Fibroblast of lung (primary cell): ENCODE measurements around the gene PCBP4. TPM values are rescaled to one million over a fixed set of nuclear protein-coding genes. Genes with fewer than 3 reads are reported as not detected.

Source experiments
- DNase-seq, 2 donors: peaks; one replicate each; pipeline versions ENCODE4 v3.0.0 to v3.0.0-alpha.2; 2010; ENCODE audit warnings: low read depth in 2 of 2
- H2AFZ ChIP-seq: 2 replicates; pipeline ENCODE4 v1.5.1; 2012; ENCODE audit warnings: low read length, control low read depth, inconsistent platforms
- H3K27ac ChIP-seq: 2 replicates; pipeline ENCODE4 v1.5.1; 2011; ENCODE audit warnings: low read length, control low read depth; ENCODE audit not compliant: insufficient read depth
- H3K27me3 ChIP-seq: 2 replicates; pipeline ENCODE4 v1.5.1; 2011; ENCODE audit warnings: mild to moderate bottlenecking, low read length; ENCODE audit not compliant: control insufficient read depth, insufficient read depth
- H3K36me3 ChIP-seq: 2 replicates; pipeline ENCODE4 v1.5.1; 2011; ENCODE audit warnings: low read length; ENCODE audit not compliant: control insufficient read depth, insufficient read depth
- H3K4me1 ChIP-seq: 2 replicates; pipeline ENCODE4 v1.5.1; 2011; ENCODE audit warnings: low read length; ENCODE audit not compliant: control insufficient read depth, insufficient read depth; ENCODE audit errors: extremely low read depth
- H3K4me2 ChIP-seq: 2 replicates; pipeline ENCODE4 v1.5.1; 2011; ENCODE audit warnings: low read length, control low read depth; ENCODE audit not compliant: insufficient read depth; ENCODE audit errors: extremely low read depth
- H3K4me3 ChIP-seq, 4 experiments: fragments of 200-600 bp in 1 of 4; sonication (generic) in 1 of 4; replicated peaks in 1 of 4; 2 replicates each; pipeline ENCODE4 v1.5.1; 2011 to 2016; ENCODE audit warnings: low read length in 4 of 4, low read depth in 3 of 4, mild to moderate bottlenecking in 3 of 4, control low read depth in 2 of 4, inconsistent platforms in 1 of 4, mixed read lengths in 1 of 4; ENCODE audit not compliant: insufficient read depth in 1 of 4; ENCODE audit errors: control extremely low read depth in 1 of 4
- H3K79me2 ChIP-seq: 2 replicates; pipeline ENCODE4 v1.5.1; 2012; ENCODE audit warnings: mild to moderate bottlenecking, low read length, inconsistent platforms; ENCODE audit not compliant: control insufficient read depth, insufficient read depth
- H3K9ac ChIP-seq: 2 replicates; pipeline ENCODE4 v1.5.1; 2011; ENCODE audit warnings: mild to moderate bottlenecking, low read length, control low read depth; ENCODE audit not compliant: insufficient read depth
- H3K9me3 ChIP-seq: 2 replicates; pipeline ENCODE4 v1.5.1; 2012; ENCODE audit warnings: low read depth, low read length; ENCODE audit not compliant: control insufficient read depth, insufficient read depth
- H4K20me1 ChIP-seq: 2 replicates; pipeline ENCODE4 v1.5.1; 2011; ENCODE audit warnings: low read length; ENCODE audit not compliant: control insufficient read depth, insufficient read depth; ENCODE audit errors: extremely low read depth
- CTCF ChIP-seq, 2 donors: IDR thresholded peaks in 1 of 2; conservative IDR thresholded peaks in 1 of 2; 1 replicate in 1 of 2; 2 replicates in 1 of 2; pipeline ENCODE4 v1.5.1; 2011 to 2012; ENCODE audit warnings: low read length in 2 of 2, control low read depth in 1 of 2, inconsistent platforms in 1 of 2, low read depth in 1 of 2, mild to moderate bottlenecking in 1 of 2
- EZH2 ChIP-seq: IDR thresholded peaks from 2 replicates; pipeline ENCODE4 v1.5.1; 2012; ENCODE audit warnings: low read length, control low read depth, mild to moderate bottlenecking; ENCODE audit errors: missing control alignments
- polyA plus RNA-seq, 2 donors: library from polyadenylated mRNA; depleted of rRNA in 1 of 2; stranded (reverse) in 1 of 2; unstranded in 1 of 2; fragments of >200 nt; gene quantifications; 2 replicates each; pipeline ENCODE4 v1.2.1, GENCODE V29; 2011 to 2012; ENCODE audit warnings: missing spikeins in 1 of 2
- total RNA-seq: library from RNA; depleted of rRNA; stranded (reverse); fragments of >200 nt; gene quantifications from 2 replicates; pipeline ENCODE4 v1.2.1, GENCODE V29; 2014

The PCBP4 gene
- total and polyA plus RNA-seq, 2 donors (not counting 1 experiment from before 2014, with no cell fraction given), result 40.2 to 46.2 TPM

- Histone ChIP-seq H3K4me2 (no peak overlapping the region), H3K79me2 (peaks cover 13% of the 10 kb centered on the region), H3K27ac (no peak overlapping the region), H4K20me1 (no peaks in the 10 kb centered on the region), H3K9ac (no peak overlapping the region), H3K27me3 (no peaks in the 10 kb centered on the region), H2AFZ (no peak overlapping the region), H3K4me1 (peaks cover 14% of the 10 kb centered on the region), H3K36me3 (peaks cover 2% of the 10 kb centered on the region), H3K9me3 (no peaks in the 10 kb centered on the region), H3K4me3 (no peak overlapping the region)
- no peak for DNase-seq
- TF ChIP-seq CTCF (conservative IDR thresholded peaks at IDR 0.05 in 1 of 2, IDR thresholded peaks at IDR 0.05 in 1 of 2; ENCODE audit: low read depth in 1 of 2, low read length in 2 of 2) (no peak), EZH2 (no peak)
These were observed 2.6 kb upstream of the PCBP4 start for GRCh38 chr3:51969841-51970240.

- H2AFZ ChIP-seq, result no peak overlapping the region
- no peak for DNase-seq
- H3K27me3 ChIP-seq, result no peaks in the 10 kb centered on the region
- H3K9ac ChIP-seq, result no peak overlapping the region
- H3K4me1 ChIP-seq, result peaks cover 8% of the 10 kb centered on the region
- TF ChIP-seq CTCF (conservative IDR thresholded peaks at IDR 0.05 in 1 of 2, IDR thresholded peaks at IDR 0.05 in 1 of 2; ENCODE audit: low read depth in 1 of 2, low read length in 2 of 2), result no peak
- no peak for TF ChIP-seq EZH2
- H3K36me3 ChIP-seq, result peaks cover 2% of the 10 kb centered on the region
- no peaks in the 10 kb centered on the region for H4K20me1 ChIP-seq
- H3K79me2 ChIP-seq, result peaks cover 16% of the 10 kb centered on the region
- H3K4me3 ChIP-seq, result peak overlapping the region in 1 of 4 experiments; percentile 72
- no peak overlapping the region for H3K27ac ChIP-seq
- no peak overlapping the region for H3K4me2 ChIP-seq
- H3K9me3 ChIP-seq, result no peaks in the 10 kb centered on the region
These were observed 1.8 kb upstream of the PCBP4 start for GRCh38 chr3:51968883-51969678.

GRCh38 chr3:51968170-51968775 lies 1.0 kb upstream of the PCBP4 start:
- Histone ChIP-seq H3K36me3 (peaks cover 2% of the 10 kb centered on the region), H3K27ac (peak overlapping the region; percentile 66), H3K4me2 (peak overlapping the region; percentile 83), H3K27me3 (no peaks in the 10 kb centered on the region), H3K4me1 (peaks cover 6% of the 10 kb centered on the region), H3K9ac (peak overlapping the region; percentile 64), H3K4me3 (peak overlapping the region; percentile 59 to 72 (median 68)), H3K9me3 (no peaks in the 10 kb centered on the region), H4K20me1 (no peaks in the 10 kb centered on the region), H2AFZ (no peak overlapping the region), H3K79me2 (peaks cover 14% of the 10 kb centered on the region)
- peak in 1 of 2 donors; percentile 34 for DNase-seq
- TF ChIP-seq EZH2 (no peak), CTCF (conservative IDR thresholded peaks at IDR 0.05 in 1 of 2, IDR thresholded peaks at IDR 0.05 in 1 of 2; ENCODE audit: low read depth in 1 of 2, low read length in 2 of 2) (no peak)
